GM12873 (cell line): ENCODE data around the gene PSMB11.

ENCODE experiments used
- TF ChIP-seq, protein P1 (sequence below): IDR thresholded peaks from 2 replicates; pipeline ENCODE4 v1.5.1; 2012; ENCODE audit warnings: low read depth, mild to moderate bottlenecking, moderate library complexity, low read length, control low read depth; ENCODE audit not compliant: insufficient read depth; ENCODE audit errors: missing control alignments

Gene PSMB11

DNA sequence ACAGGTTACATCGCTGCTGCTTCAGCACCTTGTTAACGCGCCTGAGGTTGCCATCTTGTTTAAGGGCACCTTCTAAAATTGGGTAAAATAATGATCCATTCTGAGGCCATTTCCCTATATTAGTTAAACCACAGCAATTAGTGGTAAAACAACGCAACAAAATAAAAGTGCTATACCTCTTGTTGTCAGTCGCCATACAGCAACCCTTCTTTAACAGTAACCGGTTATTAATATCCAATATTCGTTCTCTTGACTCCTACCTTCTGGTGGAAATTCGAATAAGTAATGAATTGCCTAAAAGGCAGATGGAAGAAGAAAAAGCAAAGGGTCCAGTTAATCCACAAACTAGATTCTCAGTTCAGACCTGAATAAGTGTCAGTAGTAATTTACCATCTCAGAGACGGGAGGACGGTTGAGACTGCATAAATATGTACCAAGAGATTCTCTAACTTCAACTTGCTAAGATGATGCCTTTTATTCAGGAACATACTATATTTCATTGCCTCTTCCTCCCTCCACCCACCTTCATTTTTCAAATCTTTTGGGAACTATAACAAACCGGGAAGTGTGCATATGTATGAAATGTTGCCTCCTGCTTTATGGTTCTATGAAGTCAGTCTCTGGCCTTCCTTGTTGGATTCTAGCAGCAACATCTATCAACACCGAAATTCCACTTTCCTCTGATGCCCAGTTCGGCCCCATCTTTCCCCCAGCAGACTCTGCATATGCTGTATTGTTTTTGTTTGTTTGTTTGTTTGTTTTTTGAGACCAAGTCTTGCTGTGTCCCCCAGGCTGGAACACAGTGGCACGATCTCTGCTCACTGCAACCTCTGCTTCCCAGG, 6.5 kb upstream of the PSMB11 start:
- TF ChIP-seq, protein P1, sequence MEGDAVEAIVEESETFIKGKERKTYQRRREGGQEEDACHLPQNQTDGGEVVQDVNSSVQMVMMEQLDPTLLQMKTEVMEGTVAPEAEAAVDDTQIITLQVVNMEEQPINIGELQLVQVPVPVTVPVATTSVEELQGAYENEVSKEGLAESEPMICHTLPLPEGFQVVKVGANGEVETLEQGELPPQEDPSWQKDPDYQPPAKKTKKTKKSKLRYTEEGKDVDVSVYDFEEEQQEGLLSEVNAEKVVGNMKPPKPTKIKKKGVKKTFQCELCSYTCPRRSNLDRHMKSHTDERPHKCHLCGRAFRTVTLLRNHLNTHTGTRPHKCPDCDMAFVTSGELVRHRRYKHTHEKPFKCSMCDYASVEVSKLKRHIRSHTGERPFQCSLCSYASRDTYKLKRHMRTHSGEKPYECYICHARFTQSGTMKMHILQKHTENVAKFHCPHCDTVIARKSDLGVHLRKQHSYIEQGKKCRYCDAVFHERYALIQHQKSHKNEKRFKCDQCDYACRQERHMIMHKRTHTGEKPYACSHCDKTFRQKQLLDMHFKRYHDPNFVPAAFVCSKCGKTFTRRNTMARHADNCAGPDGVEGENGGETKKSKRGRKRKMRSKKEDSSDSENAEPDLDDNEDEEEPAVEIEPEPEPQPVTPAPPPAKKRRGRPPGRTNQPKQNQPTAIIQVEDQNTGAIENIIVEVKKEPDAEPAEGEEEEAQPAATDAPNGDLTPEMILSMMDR = no peak

DNA sequence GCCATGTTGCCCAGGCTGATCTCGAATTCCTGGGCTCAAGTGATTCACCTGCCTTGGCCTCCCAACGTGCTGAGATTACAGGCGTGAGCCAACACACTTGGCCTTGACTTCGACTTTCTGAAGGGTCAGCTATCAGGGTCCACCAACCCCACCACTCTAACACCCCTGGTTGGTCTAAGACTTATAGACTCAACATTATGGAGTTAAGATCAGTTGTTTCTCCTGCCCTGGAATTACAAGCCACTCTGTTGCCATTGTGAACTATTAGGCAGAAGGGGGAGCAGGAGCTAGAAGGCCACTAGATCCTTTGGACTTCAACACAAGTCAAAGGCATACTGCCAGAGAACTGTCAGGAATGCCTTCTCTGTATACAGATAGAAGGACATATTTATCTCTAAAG, 1.9 kb upstream of the PSMB11 start:
- TF ChIP-seq, protein P1 = no peak

DNA sequence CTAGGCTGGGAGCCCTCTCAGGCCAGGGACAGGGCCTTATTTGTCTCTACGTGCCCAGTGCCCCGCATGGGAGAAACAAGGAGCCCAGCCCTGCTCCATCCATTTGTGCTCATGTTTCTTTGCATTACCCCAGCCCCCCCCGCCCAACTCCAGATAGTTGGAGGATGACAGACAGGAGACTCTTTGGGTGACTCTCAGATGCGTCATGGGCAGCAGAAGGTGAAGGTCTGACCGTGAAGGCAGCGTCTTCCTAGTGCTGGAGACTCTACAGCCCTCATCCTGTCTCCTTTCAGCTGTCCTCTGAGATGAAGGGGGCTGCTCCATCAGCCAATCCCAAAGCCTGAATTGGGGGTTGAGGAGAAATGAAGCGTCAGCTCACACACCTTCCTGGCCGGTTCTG, 283 bp upstream of the PSMB11 start:
- TF ChIP-seq, protein P1 = no peak

DNA sequence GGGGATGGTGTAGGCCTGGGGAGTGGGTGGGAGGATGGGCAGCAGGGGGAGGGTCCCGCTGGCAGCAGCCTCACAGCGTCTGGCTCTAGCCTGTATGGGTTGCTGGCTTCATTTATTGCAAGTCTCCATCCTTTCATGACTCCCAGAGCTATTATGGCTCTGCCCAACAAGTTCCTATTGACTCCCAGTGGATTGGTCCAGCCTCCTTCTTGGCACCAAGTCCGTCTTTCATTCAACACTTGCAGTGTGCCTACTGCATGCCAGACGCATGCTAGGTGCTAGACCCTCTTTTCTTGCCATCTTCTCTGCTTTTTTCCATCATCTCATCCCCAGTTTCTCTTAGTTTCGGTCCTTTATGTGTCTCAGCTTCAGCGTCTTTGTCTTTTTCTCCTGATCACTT, 1.1 kb downstream of the PSMB11 start:
- TF ChIP-seq, protein P1 = no peak

DNA sequence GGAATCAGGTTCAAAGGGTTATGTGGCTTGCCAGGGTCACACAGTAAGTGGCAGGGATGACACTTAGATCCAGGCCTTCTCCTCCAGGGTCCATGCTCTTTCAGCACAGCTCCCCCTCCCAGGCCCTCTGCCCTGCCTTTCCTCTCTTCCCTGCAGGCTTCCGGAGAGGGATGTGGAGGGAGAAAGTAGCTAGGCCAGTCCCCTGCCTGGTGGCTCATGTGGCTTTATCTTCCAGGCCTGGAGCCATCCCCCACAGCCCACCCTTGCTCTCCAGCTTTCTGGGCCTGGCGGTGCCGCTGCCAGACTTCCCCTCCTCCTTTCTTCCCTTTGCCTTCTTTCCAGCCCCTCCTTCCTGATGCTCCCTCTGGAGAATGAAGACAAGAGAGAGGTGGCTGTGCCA, 1.7 kb downstream of the PSMB11 start:
- TF ChIP-seq, protein P1 = no peak

DNA sequence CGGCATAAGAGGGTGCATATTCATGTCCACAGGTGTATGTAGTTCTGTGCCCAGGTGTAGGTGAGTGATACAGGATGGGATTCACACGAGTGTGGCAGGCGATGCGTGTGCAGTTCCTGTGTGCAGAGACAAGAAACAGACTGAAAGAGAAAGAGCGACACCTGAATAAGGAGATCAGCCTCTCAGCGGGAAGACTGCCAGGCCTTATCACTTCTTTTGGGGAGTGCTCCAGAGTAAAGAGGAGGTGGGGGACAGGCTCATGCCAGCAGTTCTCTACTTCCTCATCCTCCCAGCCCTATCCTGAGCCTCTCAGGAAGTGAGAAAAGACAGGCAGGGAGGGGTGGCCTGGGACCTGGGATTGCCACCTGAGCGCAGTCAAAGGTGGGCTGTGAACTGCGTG, 2.8 kb downstream of the PSMB11 start:
- TF ChIP-seq, protein P1 = no peak

DNA sequence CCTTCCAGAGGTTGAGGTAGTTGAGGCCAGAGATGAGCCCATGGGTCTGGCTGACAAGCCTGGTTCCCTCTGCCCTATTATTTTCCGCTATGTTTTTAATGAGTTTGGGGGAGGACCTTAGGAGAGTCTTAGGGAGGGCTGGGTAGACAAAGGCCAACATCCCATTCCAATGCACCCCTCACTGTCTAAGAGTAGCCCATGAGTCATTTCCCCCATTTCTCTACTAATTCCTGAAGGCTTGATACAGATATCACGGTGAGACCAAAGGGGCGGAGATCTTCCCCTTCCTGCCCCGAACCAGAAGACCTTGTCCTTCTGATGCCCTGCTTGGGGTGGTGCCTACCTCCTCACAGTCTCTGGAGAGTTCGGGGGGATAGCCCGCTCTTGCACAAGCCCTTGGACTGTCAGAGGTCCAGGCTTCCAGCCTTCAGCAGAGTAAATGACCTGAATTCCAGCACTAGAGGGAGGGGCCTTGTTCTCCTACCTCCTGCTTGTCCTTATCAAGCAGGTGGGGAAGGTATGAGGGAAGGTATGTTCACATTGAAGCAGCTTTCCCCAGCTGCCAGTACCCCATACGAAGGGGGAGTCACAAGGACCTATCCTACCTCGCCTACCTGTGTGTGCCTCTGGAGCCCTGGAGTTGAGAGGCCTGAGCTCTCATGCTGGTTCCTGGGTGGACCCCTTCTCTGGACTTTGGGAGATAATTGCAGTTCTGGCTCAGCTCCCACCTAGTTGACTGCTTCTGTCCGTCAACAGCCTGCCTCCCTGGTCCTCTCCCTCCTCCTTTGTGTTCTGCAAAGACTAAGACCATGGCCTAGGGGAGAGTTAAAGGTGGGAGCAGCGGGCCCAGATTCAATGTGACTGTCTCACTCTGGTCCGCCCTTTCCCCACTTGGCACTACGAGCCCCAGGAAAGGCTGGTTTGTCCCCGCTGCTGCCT, 3.7 kb downstream of the PSMB11 start:
- TF ChIP-seq, protein P1 = no peak
